Fibroblast of lung (primary cell): Measurements from ENCODE around the gene SPATS2L.
A peak's percentile ranks its signal among the peaks of the same experiment; 100 is the strongest.

Experiments used
- EZH2 ChIP-seq: IDR thresholded peaks from 2 replicates; pipeline ENCODE4 v1.5.1; 2012; ENCODE audit warnings: low read length, control low read depth, mild to moderate bottlenecking; ENCODE audit errors: missing control alignments
- TF ChIP-seq, protein P1 (sequence below), 2 donors: IDR thresholded peaks in 1 of 2; conservative IDR thresholded peaks in 1 of 2; 1 replicate in 1 of 2; 2 replicates in 1 of 2; pipeline ENCODE4 v1.5.1; 2011 to 2012; ENCODE audit warnings: low read length in 2 of 2, control low read depth in 1 of 2, inconsistent platforms in 1 of 2, low read depth in 1 of 2, mild to moderate bottlenecking in 1 of 2

DNA sequence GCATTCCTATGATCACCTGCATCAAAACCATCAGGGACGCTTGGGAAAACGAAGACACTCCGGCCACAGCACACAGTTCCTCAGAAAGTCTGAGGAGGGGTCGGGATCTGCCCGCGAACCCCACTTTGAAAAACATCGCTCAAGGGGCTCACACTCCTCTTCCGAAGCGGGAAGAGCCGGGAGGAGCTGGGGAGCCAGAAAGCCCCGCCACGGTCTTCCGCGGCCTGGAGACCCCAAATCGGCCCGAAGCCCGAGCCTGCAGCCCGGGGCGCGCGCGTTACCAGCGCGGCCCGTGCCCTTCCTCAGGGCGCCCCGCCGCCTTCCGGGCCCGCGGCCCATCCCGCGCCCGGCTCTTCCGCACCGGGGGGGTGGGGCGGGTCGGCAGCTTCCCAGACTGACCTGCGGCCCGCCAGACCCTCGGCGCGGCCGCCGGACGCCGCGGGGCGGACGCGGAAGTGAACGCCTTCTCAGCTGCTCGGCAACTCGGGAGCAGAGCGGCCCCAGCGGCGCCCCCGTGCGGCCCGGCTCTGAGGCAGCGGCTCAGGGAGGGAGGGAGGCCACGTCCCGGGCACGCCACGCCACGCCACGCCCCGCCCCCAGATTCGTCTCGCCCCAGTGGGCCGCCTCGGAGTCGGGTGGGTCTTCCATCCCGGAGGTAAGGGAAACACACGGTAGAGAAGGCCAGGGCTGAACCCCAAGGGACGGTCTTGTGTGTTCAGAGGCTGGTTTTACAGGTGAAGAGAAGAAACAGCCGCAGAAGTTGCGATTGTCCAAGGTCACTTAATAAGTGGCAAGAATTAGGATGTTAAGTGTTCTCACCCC is 203.3 kb downstream of the SPATS2L start, which contains the start of gene KCTD18:
- no peak for TF ChIP-seq EZH2
- TF ChIP-seq, protein P1, sequence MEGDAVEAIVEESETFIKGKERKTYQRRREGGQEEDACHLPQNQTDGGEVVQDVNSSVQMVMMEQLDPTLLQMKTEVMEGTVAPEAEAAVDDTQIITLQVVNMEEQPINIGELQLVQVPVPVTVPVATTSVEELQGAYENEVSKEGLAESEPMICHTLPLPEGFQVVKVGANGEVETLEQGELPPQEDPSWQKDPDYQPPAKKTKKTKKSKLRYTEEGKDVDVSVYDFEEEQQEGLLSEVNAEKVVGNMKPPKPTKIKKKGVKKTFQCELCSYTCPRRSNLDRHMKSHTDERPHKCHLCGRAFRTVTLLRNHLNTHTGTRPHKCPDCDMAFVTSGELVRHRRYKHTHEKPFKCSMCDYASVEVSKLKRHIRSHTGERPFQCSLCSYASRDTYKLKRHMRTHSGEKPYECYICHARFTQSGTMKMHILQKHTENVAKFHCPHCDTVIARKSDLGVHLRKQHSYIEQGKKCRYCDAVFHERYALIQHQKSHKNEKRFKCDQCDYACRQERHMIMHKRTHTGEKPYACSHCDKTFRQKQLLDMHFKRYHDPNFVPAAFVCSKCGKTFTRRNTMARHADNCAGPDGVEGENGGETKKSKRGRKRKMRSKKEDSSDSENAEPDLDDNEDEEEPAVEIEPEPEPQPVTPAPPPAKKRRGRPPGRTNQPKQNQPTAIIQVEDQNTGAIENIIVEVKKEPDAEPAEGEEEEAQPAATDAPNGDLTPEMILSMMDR (conservative IDR thresholded peaks at IDR 0.05 in 1 of 2, IDR thresholded peaks at IDR 0.05 in 1 of 2; ENCODE audit: low read depth in 1 of 2, low read length in 2 of 2) = peak; percentile 52 to 65
